Calu3 (cell line): Measurements from ENCODE around the gene STAB1. TPM values are rescaled to one million over a fixed set of nuclear protein-coding genes. Genes with fewer than 3 reads are reported as not detected.

Experiments used
- BruUV-seq: library from RNA; stranded (reverse); fragments of 400-500 nt; replicated peaks from 2 replicates; lab custom pipeline; 2021; lab: Mats Ljungman, UMichigan
- CTCF ChIA-PET: fragments of 300-600 bp; sonication (Branson Sonifier 250); formaldehyde crosslinking; loops from one replicate; lab custom pipeline; 2022; ENCODE audit warnings: antibody characterized with exemption; lab: Charles Lee
- DNase-seq: peaks from one replicate; pipeline ENCODE4 v3.0.0; 2022
- H3K27ac Mint-ChIP-seq: one replicate; pipeline ENCODE4 v1.8.0; 2022; ENCODE audit warnings: mixed read lengths; ENCODE audit not compliant: unreplicated experiment
- H3K27me3 Mint-ChIP-seq: one replicate; pipeline ENCODE4 v1.8.0; 2022; ENCODE audit warnings: mixed read lengths; ENCODE audit not compliant: unreplicated experiment
- H3K36me3 Mint-ChIP-seq: one replicate; pipeline ENCODE4 v1.8.0; 2022; ENCODE audit warnings: mild to moderate bottlenecking, moderate library complexity, mixed read lengths; ENCODE audit not compliant: insufficient read depth, unreplicated experiment
- H3K4me1 Mint-ChIP-seq: one replicate; pipeline ENCODE4 v1.8.0; 2022; ENCODE audit warnings: mild to moderate bottlenecking, low read depth, mixed read lengths; ENCODE audit not compliant: unreplicated experiment
- H3K4me3 Mint-ChIP-seq: one replicate; pipeline ENCODE4 v1.8.0; 2022; ENCODE audit warnings: mild to moderate bottlenecking, low read depth, moderate library complexity, mixed read lengths; ENCODE audit not compliant: unreplicated experiment
- H3K9me3 Mint-ChIP-seq: one replicate; pipeline ENCODE4 v1.8.0; 2022; ENCODE audit warnings: low read depth, mixed read lengths; ENCODE audit not compliant: unreplicated experiment
- CTCF ChIP-seq: fragments of 200-600 bp; IDR thresholded peaks from one replicate; pipeline ENCODE4 v1.8.0; 2022; ENCODE audit warnings: antibody characterized with exemption; ENCODE audit not compliant: unreplicated experiment
- intact Hi-C: fragments of 100-400 bp; cut with micrococcal nuclease; formaldehyde crosslinking; loops from one replicate; pipeline ENCODE4 v1.10.0; 2022; ENCODE audit not compliant: unreplicated experiment
- total RNA-seq: library from RNA; stranded (reverse); gene quantifications from 2 replicates; pipeline ENCODE4 v1.2.3, GENCODE V29; 2022

STAB1 gene
- total RNA-seq, 1 experiment from 2014 or later, result 0.26 TPM

GRCh38 chr3:52481819-52482521 is 13.2 kb upstream of the STAB1 start:
- H3K4me1 Mint-ChIP-seq, result no peaks in the 10 kb centered on the region
- no peaks in the 10 kb centered on the region for H3K9me3 Mint-ChIP-seq
- no peak overlapping the region for H3K27ac Mint-ChIP-seq
- no TSS peak for BruUV-seq
- no peak for TF ChIP-seq CTCF
- intact Hi-C loops, result no loop called here
- H3K4me3 Mint-ChIP-seq, result no peak overlapping the region
- H3K27me3 Mint-ChIP-seq, result no peaks in the 10 kb centered on the region
- DNase-seq, result no peak
- CTCF ChIA-PET, result interaction anchor here (0.7 kb wide), 1 partner anchor 1190 kb away, joined by 4 read pairs; no protein-coding TSS in a partner anchor
- H3K36me3 Mint-ChIP-seq, result peaks cover 11% of the 10 kb centered on the region

GRCh38 chr3:52483081-52483480 is 12.1 kb upstream of the STAB1 start:
- Mint-ChIP-seq H3K9me3 (no peaks in the 10 kb centered on the region), H3K27me3 (no peaks in the 10 kb centered on the region), H3K4me1 (no peaks in the 10 kb centered on the region), H3K4me3 (no peak overlapping the region), H3K27ac (no peak overlapping the region), H3K36me3 (peaks cover 11% of the 10 kb centered on the region)
- no peak for DNase-seq
- CTCF ChIA-PET, result no interaction called here
- no TSS peak for BruUV-seq
- TF ChIP-seq CTCF, result no peak
- intact Hi-C loops, result no loop called here

GRCh38 chr3:52483577-52484381 is 11.4 kb upstream of the STAB1 start:
- Mint-ChIP-seq H3K4me3 (no peak overlapping the region), H3K4me1 (no peaks in the 10 kb centered on the region), H3K27me3 (no peaks in the 10 kb centered on the region), H3K9me3 (no peaks in the 10 kb centered on the region), H3K27ac (no peak overlapping the region), H3K36me3 (peaks cover 9% of the 10 kb centered on the region)
- BruUV-seq, result no TSS peak
- intact Hi-C loops, result no loop called here
- CTCF ChIA-PET, result no interaction called here
- no peak for DNase-seq
- no peak for TF ChIP-seq CTCF

- peaks cover 5% of the 10 kb centered on the region for H3K36me3 Mint-ChIP-seq
- H3K27me3 Mint-ChIP-seq, result no peaks in the 10 kb centered on the region
- H3K27ac Mint-ChIP-seq, result no peak overlapping the region
- CTCF ChIA-PET, result no interaction called here
- intact Hi-C loops, result no loop called here
- no TSS peak for BruUV-seq
- H3K9me3 Mint-ChIP-seq, result no peaks in the 10 kb centered on the region
- no peaks in the 10 kb centered on the region for H3K4me1 Mint-ChIP-seq
- no peak for DNase-seq
- no peak overlapping the region for H3K4me3 Mint-ChIP-seq
- TF ChIP-seq CTCF, result no peak
These were observed 10.3 kb upstream of the STAB1 start for GRCh38 chr3:52484680-52485461.
